ENCODE measurements around the gene ZNF618.

DNA sequence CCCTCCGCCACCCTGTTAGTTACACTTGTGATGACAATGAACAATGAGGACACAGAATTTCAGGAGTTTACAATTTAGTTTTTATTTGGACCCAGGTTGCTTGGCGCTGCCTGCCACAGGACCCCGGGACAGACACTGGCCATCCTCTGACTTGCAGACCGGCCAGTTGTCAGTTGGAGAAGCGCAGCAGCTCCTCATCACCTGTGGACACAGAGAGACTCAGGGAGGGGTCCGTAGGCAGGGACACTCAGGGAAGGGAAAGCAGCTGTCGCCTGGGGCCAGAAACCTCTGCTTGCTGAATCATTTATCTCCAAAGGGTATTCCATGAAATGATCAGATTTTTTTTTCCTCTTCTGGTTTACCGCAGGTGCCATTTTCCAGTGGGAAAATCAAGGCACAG, 184.0 kb downstream of the ZNF618 start:
- TF ChIP-seq ESRRA (CRISPR knock-in tag; IDR thresholded peaks at IDR 0.05; ENCODE audit: borderline replicate concordance) (no peak), ZBTB21 (CRISPR knock-in tag; IDR thresholded peaks at IDR 0.05; ENCODE audit: borderline replicate concordance) (no peak), KAT7 (CRISPR knock-in tag; IDR thresholded peaks at IDR 0.05; ENCODE audit: borderline replicate concordance) (no peak)
- TF ChIP-seq, protein P1, sequence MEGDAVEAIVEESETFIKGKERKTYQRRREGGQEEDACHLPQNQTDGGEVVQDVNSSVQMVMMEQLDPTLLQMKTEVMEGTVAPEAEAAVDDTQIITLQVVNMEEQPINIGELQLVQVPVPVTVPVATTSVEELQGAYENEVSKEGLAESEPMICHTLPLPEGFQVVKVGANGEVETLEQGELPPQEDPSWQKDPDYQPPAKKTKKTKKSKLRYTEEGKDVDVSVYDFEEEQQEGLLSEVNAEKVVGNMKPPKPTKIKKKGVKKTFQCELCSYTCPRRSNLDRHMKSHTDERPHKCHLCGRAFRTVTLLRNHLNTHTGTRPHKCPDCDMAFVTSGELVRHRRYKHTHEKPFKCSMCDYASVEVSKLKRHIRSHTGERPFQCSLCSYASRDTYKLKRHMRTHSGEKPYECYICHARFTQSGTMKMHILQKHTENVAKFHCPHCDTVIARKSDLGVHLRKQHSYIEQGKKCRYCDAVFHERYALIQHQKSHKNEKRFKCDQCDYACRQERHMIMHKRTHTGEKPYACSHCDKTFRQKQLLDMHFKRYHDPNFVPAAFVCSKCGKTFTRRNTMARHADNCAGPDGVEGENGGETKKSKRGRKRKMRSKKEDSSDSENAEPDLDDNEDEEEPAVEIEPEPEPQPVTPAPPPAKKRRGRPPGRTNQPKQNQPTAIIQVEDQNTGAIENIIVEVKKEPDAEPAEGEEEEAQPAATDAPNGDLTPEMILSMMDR (IDR thresholded peaks at IDR 0.05), result no peak
- TF ChIP-seq, protein P2, sequence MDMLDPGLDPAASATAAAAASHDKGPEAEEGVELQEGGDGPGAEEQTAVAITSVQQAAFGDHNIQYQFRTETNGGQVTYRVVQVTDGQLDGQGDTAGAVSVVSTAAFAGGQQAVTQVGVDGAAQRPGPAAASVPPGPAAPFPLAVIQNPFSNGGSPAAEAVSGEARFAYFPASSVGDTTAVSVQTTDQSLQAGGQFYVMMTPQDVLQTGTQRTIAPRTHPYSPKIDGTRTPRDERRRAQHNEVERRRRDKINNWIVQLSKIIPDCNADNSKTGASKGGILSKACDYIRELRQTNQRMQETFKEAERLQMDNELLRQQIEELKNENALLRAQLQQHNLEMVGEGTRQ (CRISPR knock-in tag; IDR thresholded peaks at IDR 0.05), result no peak
- TF ChIP-seq, protein P3, sequence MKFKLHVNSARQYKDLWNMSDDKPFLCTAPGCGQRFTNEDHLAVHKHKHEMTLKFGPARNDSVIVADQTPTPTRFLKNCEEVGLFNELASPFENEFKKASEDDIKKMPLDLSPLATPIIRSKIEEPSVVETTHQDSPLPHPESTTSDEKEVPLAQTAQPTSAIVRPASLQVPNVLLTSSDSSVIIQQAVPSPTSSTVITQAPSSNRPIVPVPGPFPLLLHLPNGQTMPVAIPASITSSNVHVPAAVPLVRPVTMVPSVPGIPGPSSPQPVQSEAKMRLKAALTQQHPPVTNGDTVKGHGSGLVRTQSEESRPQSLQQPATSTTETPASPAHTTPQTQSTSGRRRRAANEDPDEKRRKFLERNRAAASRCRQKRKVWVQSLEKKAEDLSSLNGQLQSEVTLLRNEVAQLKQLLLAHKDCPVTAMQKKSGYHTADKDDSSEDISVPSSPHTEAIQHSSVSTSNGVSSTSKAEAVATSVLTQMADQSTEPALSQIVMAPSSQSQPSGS (CRISPR knock-in tag; IDR thresholded peaks at IDR 0.05; ENCODE audit: borderline replicate concordance, low read depth), result no peak
- TF ChIP-seq, protein P4, sequence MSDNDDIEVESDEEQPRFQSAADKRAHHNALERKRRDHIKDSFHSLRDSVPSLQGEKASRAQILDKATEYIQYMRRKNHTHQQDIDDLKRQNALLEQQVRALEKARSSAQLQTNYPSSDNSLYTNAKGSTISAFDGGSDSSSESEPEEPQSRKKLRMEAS (CRISPR knock-in tag; IDR thresholded peaks at IDR 0.05), result no peak
- TF ChIP-seq, protein P5, sequence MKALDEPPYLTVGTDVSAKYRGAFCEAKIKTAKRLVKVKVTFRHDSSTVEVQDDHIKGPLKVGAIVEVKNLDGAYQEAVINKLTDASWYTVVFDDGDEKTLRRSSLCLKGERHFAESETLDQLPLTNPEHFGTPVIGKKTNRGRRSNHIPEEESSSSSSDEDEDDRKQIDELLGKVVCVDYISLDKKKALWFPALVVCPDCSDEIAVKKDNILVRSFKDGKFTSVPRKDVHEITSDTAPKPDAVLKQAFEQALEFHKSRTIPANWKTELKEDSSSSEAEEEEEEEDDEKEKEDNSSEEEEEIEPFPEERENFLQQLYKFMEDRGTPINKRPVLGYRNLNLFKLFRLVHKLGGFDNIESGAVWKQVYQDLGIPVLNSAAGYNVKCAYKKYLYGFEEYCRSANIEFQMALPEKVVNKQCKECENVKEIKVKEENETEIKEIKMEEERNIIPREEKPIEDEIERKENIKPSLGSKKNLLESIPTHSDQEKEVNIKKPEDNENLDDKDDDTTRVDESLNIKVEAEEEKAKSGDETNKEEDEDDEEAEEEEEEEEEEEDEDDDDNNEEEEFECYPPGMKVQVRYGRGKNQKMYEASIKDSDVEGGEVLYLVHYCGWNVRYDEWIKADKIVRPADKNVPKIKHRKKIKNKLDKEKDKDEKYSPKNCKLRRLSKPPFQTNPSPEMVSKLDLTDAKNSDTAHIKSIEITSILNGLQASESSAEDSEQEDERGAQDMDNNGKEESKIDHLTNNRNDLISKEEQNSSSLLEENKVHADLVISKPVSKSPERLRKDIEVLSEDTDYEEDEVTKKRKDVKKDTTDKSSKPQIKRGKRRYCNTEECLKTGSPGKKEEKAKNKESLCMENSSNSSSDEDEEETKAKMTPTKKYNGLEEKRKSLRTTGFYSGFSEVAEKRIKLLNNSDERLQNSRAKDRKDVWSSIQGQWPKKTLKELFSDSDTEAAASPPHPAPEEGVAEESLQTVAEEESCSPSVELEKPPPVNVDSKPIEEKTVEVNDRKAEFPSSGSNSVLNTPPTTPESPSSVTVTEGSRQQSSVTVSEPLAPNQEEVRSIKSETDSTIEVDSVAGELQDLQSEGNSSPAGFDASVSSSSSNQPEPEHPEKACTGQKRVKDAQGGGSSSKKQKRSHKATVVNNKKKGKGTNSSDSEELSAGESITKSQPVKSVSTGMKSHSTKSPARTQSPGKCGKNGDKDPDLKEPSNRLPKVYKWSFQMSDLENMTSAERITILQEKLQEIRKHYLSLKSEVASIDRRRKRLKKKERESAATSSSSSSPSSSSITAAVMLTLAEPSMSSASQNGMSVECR (CRISPR knock-in tag; IDR thresholded peaks at IDR 0.05; ENCODE audit: borderline replicate concordance), result no peak
